Sigmoid colon (tissue), 7 donors: ENCODE measurements around the gene OR52N4. TPM values are rescaled to one million over a fixed set of nuclear protein-coding genes. Genes with fewer than 3 reads are reported as not detected.

Experiments
- DNase-seq: peaks from one replicate; pipeline ENCODE4 v3.0.0-alpha.2; 2019
- H3K27ac ChIP-seq, 4 donors: fragments of 200-600 bp; sonication (generic); one replicate each; pipeline ENCODE4 v1.5.1; 2016 to 2019; ENCODE audit warnings: mild to moderate bottlenecking in 1 of 4
- H3K27me3 ChIP-seq, 3 donors: fragments of 200-600 bp; sonication (generic); one replicate each; pipeline ENCODE4 v1.5.1; 2019; ENCODE audit warnings: mild to moderate bottlenecking in 1 of 3
- H3K36me3 ChIP-seq, 4 donors: fragments of 200-600 bp; sonication (generic); one replicate each; pipeline ENCODE4 v1.5.1; 2016 to 2019
- H3K4me1 ChIP-seq, 4 donors: fragments of 200-600 bp; sonication (generic); one replicate each; pipeline ENCODE4 v1.5.1; 2017 to 2019
- H3K4me3 ChIP-seq, 4 donors: fragments of 200-600 bp; sonication (generic); one replicate each; pipeline ENCODE4 v1.5.1; 2017 to 2019; ENCODE audit warnings: mild to moderate bottlenecking in 2 of 4, moderate library complexity in 1 of 4
- H3K9me3 ChIP-seq, 4 donors: fragments of 200-600 bp in 3 of 4; sonication (generic) in 3 of 4; one replicate each; pipeline versions ENCODE4 v1.5.1 to v1.6.1; 2013 to 2019
- CTCF ChIP-seq, 4 experiments: fragments of 450-650 bp in 3 of 4; fragments of 200-600 bp in 1 of 4; IDR thresholded peaks; one replicate each; pipeline ENCODE4 v1.5.1; 2016 to 2019; ENCODE audit warnings: antibody characterized with exemption in 4 of 4, mild to moderate bottlenecking in 3 of 4, moderate library complexity in 2 of 4
- EP300 ChIP-seq, 4 donors: sonication (generic); formaldehyde crosslinking; IDR thresholded peaks; one replicate each; pipeline ENCODE4 v1.6.1; 2017; ENCODE audit warnings: antibody characterized with exemption in 4 of 4
- POLR2A ChIP-seq, 2 donors: fragments of 450-650 bp; IDR thresholded peaks; one replicate each; pipeline ENCODE4 v1.6.1; 2016; ENCODE audit warnings: antibody characterized with exemption in 2 of 2, mild to moderate bottlenecking in 2 of 2, moderate library complexity in 2 of 2
- POLR2AphosphoS5 ChIP-seq, 4 donors: sonication (generic); formaldehyde crosslinking; IDR thresholded peaks; one replicate each; pipeline ENCODE4 v1.6.1; 2017; ENCODE audit warnings: antibody characterized with exemption in 4 of 4
- WGBS, 2 donors: extraction: QIAGEN DNeasy Blood & Tissue Kit; methylation state at CpG; one replicate each; pipeline ENCODE4 v1.1.7; 2013; 5-methylcytosine and 5-hydroxymethylcytosine counted together
- intact Hi-C: fragments of 100-400 bp; cut with DNase I; formaldehyde crosslinking; loops from one replicate; pipeline ENCODE4 v1.15.1; 2023
- polyA plus RNA-seq, 3 donors: library from polyadenylated mRNA; stranded (reverse); fragments of 200-250 nt; gene quantifications; one replicate each; pipeline ENCODE4 v1.2.3, GENCODE V29; 2013
- total RNA-seq, 4 donors: library from RNA; depleted of rRNA; stranded (reverse); fragments of >200 nt; gene quantifications; one replicate each; pipeline ENCODE4 v1.1.0, GENCODE V29; 2016
- donor health status: healthy with polysubstance abuse.
- donor health status: Bipolar disorder and iron deficiency.
- donor health status: healthy.

Gene OR52N4
- total and polyA plus RNA-seq, 7 donors, result 0.60 to 1.8 TPM; not detected in 5

- H3K4me3 ChIP-seq, result no peak overlapping the region
- no peaks in the 10 kb centered on the region for H3K9me3 ChIP-seq
- no peak for DNase-seq
- TF ChIP-seq POLR2AphosphoS5 (IDR thresholded peaks at IDR 0.05), result no peak
- no peak for TF ChIP-seq EP300 (IDR thresholded peaks at IDR 0.05)
- no peak for TF ChIP-seq CTCF (IDR thresholded peaks at IDR 0.05)
- TF ChIP-seq POLR2A (IDR thresholded peaks at IDR 0.05), result no peak
- 94 to 95% methylated on average over 3 of the region's 3 CpGs for WGBS, 2 donors
- intact Hi-C loops, result no loop called here
- H3K4me1 ChIP-seq, result no peaks in the 10 kb centered on the region
- no peak overlapping the region for H3K27ac ChIP-seq
- no peaks in the 10 kb centered on the region for H3K36me3 ChIP-seq
- H3K27me3 ChIP-seq, result no peaks in the 10 kb centered on the region
These were observed 34.1 kb upstream of the OR52N4 start for GRCh38 chr11:5719703-5720495.

- WGBS, 2 donors, result 52 to 79% methylated on average over 2 of the region's 2 CpGs
- no peak overlapping the region for H3K4me3 ChIP-seq
- H3K27ac ChIP-seq, result no peak overlapping the region
- H3K9me3 ChIP-seq, result no peaks in the 10 kb centered on the region
- TF ChIP-seq POLR2AphosphoS5 (IDR thresholded peaks at IDR 0.05), result no peak
- no peak for TF ChIP-seq EP300 (IDR thresholded peaks at IDR 0.05)
- TF ChIP-seq POLR2A (IDR thresholded peaks at IDR 0.05), result no peak
- TF ChIP-seq CTCF (IDR thresholded peaks at IDR 0.05), result no peak
- intact Hi-C loops, result no loop called here
- H3K36me3 ChIP-seq, result no peaks in the 10 kb centered on the region
- no peak for DNase-seq
- no peaks in the 10 kb centered on the region for H3K4me1 ChIP-seq
- H3K27me3 ChIP-seq, result no peaks in the 10 kb centered on the region
These were observed 31.4 kb upstream of the OR52N4 start for GRCh38 chr11:5722622-5723021.

- no peaks in the 10 kb centered on the region for H3K27me3 ChIP-seq
- H3K4me1 ChIP-seq, result no peaks in the 10 kb centered on the region
- WGBS, 2 donors, result 87 to 93% methylated on average over 1 of the region's 1 CpG
- no peaks in the 10 kb centered on the region for H3K9me3 ChIP-seq
- no peak for DNase-seq
- TF ChIP-seq POLR2A (IDR thresholded peaks at IDR 0.05), result no peak
- no peak for TF ChIP-seq CTCF (IDR thresholded peaks at IDR 0.05)
- no peak for TF ChIP-seq POLR2AphosphoS5 (IDR thresholded peaks at IDR 0.05)
- no peak for TF ChIP-seq EP300 (IDR thresholded peaks at IDR 0.05)
- H3K4me3 ChIP-seq, result no peak overlapping the region
- no peak overlapping the region for H3K27ac ChIP-seq
- intact Hi-C loops, result no loop called here
- H3K36me3 ChIP-seq, result no peaks in the 10 kb centered on the region
These were observed 27.7 kb upstream of the OR52N4 start for GRCh38 chr11:5726351-5726750.

- Histone ChIP-seq H3K27me3 (no peaks in the 10 kb centered on the region), H3K4me3 (no peak overlapping the region), H3K4me1 (no peaks in the 10 kb centered on the region), H3K36me3 (no peaks in the 10 kb centered on the region), H3K27ac (no peak overlapping the region), H3K9me3 (no peaks in the 10 kb centered on the region)
- intact Hi-C loops, result no loop called here
- TF ChIP-seq CTCF (IDR thresholded peaks at IDR 0.05), result no peak
- no peak for TF ChIP-seq EP300 (IDR thresholded peaks at IDR 0.05)
- TF ChIP-seq POLR2A (IDR thresholded peaks at IDR 0.05), result no peak
- TF ChIP-seq POLR2AphosphoS5 (IDR thresholded peaks at IDR 0.05), result no peak
- no peak for DNase-seq
- WGBS, 2 donors, result 94 to 97% methylated on average over 1 of the region's 1 CpG
These were observed 26.4 kb upstream of the OR52N4 start for GRCh38 chr11:5727691-5728090.

- WGBS, 2 donors, result 83 to 92% methylated on average over 1 of the region's 1 CpG
- TF ChIP-seq EP300 (IDR thresholded peaks at IDR 0.05) (no peak), POLR2AphosphoS5 (IDR thresholded peaks at IDR 0.05) (no peak), CTCF (IDR thresholded peaks at IDR 0.05) (no peak), POLR2A (IDR thresholded peaks at IDR 0.05) (no peak)
- DNase-seq, result no peak
- Histone ChIP-seq H3K4me3 (no peak within 1 kb of the TSS), H3K4me1 (no peaks in the 10 kb centered on the region), H3K9me3 (no peaks in the 10 kb centered on the region), H3K27ac (no peak within 1 kb of the TSS), H3K36me3 (no peaks in the 10 kb centered on the region), H3K27me3 (no peaks in the 10 kb centered on the region)
- intact Hi-C loops, result no loop called here
These were observed 17.6 kb upstream of the OR52N4 start, which contains the start of gene OR56B1 for GRCh38 chr11:5736396-5736795. TSS of gene OR56B1 (plus strand) at chr11:5736448. CDS start at chr11:5736517, 69 bp downstream.
